Mesothelial cell of epicardium (in vitro differentiated cells): ENCODE data around the gene CCHCR1. TPM values are rescaled to one million over a fixed set of nuclear protein-coding genes. Genes with fewer than 3 reads are reported as not detected.

Experiments
- DNase-seq, 2 experiments: peaks; one replicate each; pipeline ENCODE4 v3.0.0; 2021; ENCODE audit warnings: low spot score in 2 of 2; ENCODE audit not compliant: unreplicated experiment in 2 of 2
- H3K27ac Mint-ChIP-seq: 2 replicates; pipeline ENCODE4 v1.8.0; 2021; ENCODE audit warnings: mixed read lengths
- H3K27me3 Mint-ChIP-seq: 2 replicates; pipeline ENCODE4 v1.8.0; 2021; ENCODE audit warnings: low read depth, mixed read lengths
- H3K36me3 Mint-ChIP-seq: 2 replicates; pipeline ENCODE4 v1.8.0; 2021; ENCODE audit warnings: mixed read lengths
- H3K4me1 Mint-ChIP-seq: 2 replicates; pipeline ENCODE4 v1.8.0; 2021; ENCODE audit warnings: mixed read lengths
- H3K4me3 Mint-ChIP-seq: 2 replicates; pipeline ENCODE4 v1.8.0; 2021; ENCODE audit warnings: mild to moderate bottlenecking, moderate library complexity, mixed read lengths
- H3K9me3 Mint-ChIP-seq: 2 replicates; pipeline ENCODE4 v1.8.0; 2021; ENCODE audit warnings: mixed read lengths
- CTCF ChIP-seq: fragments of 200-600 bp; sonication (generic); IDR thresholded peaks from one replicate; pipeline ENCODE4 v1.5.0; 2021; ENCODE audit warnings: antibody characterized with exemption; ENCODE audit not compliant: unreplicated experiment
- total RNA-seq: library from RNA; stranded (reverse); gene quantifications from 3 replicates; pipeline ENCODE4 v1.2.1, GENCODE V29; 2021

Gene CCHCR1, protein sequence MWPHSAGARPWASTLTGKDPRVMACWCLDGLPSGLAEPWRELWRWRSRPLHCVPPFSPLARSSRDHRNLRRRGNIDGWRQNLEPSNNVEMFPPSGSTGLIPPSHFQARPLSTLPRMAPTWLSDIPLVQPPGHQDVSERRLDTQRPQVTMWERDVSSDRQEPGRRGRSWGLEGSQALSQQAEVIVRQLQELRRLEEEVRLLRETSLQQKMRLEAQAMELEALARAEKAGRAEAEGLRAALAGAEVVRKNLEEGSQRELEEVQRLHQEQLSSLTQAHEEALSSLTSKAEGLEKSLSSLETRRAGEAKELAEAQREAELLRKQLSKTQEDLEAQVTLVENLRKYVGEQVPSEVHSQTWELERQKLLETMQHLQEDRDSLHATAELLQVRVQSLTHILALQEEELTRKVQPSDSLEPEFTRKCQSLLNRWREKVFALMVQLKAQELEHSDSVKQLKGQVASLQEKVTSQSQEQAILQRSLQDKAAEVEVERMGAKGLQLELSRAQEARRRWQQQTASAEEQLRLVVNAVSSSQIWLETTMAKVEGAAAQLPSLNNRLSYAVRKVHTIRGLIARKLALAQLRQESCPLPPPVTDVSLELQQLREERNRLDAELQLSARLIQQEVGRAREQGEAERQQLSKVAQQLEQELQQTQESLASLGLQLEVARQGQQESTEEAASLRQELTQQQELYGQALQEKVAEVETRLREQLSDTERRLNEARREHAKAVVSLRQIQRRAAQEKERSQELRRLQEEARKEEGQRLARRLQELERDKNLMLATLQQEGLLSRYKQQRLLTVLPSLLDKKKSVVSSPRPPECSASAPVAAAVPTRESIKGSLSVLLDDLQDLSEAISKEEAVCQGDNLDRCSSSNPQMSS
- 33.9 to 36.6 TPM (median 34.5 TPM) in 3 replicates for total RNA-seq

- peak within 1 kb of the TSS; percentile 85 for H3K27ac Mint-ChIP-seq
Measured at GRCh38 chr6:31157513-31158139, at the start of gene CCHCR1. Gene CCHCR1 (minus strand): TSS chr6:31157802. CDS start chr6:31157600, 202 bp downstream.

DNA sequence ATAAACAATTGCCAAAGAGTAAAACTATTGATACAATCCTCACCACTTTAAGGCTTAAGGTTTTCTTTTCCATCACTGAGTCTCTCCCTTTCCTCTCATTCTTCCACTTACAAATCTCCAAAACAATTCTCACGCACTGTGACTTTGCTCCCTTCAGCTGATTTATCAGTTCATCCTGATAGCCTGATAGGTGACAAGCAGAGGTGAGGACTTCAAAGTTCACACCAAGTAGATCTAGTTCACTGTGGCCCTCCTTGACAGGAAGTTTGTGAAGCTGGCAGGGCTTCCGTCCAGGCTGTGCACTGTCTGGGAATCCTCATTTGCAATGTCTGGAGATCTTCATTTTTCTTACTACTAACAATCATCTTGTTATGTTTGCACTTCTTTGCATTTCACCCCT, 48.0 kb upstream of the CCHCR1 start:
- H3K4me3 Mint-ChIP-seq = no peak overlapping the region
- TF ChIP-seq CTCF = no peak
- H3K27me3 Mint-ChIP-seq = peaks cover 2% of the 10 kb centered on the region
- peaks cover 17% of the 10 kb centered on the region for H3K4me1 Mint-ChIP-seq
- H3K27ac Mint-ChIP-seq = no peak overlapping the region
- H3K9me3 Mint-ChIP-seq = peaks cover 4% of the 10 kb centered on the region
- H3K36me3 Mint-ChIP-seq = peaks cover 4% of the 10 kb centered on the region
- DNase-seq = no peak

More at GRCh38 chr6:31157513-31158139, at the start of gene CCHCR1:
- no peak for TF ChIP-seq CTCF
- H3K36me3 Mint-ChIP-seq = peaks cover 8% of the 10 kb centered on the region
- peak within 1 kb of the TSS; percentile 77 for H3K4me3 Mint-ChIP-seq
- H3K27me3 Mint-ChIP-seq = no peaks in the 10 kb centered on the region
- no peak for DNase-seq
- H3K9me3 Mint-ChIP-seq = no peaks in the 10 kb centered on the region
- H3K4me1 Mint-ChIP-seq = peaks cover 26% of the 10 kb centered on the region

DNA sequence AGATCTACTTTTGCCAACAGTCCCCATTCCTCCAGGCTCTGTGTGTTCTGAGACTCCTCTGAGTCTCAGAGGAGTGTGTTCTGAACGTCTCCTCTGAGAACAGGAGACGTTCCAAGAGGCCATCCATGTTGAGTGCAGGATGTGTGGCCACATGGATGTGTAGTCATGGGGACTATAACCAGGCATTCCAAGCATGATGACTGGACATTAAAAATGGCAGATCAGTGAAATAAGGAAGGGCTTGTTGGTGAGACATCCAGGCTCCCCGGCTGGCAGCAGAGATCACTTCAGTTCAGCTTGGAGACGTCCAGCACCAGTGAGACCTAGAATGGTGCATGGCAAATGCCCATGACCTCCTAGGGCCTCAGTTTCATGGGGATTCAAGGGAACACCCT, 47.1 kb upstream of the CCHCR1 start:
- Mint-ChIP-seq H3K4me1 (peaks cover 17% of the 10 kb centered on the region), H3K27me3 (no peaks in the 10 kb centered on the region), H3K36me3 (peaks cover 4% of the 10 kb centered on the region), H3K9me3 (peaks cover 4% of the 10 kb centered on the region), H3K4me3 (no peak overlapping the region), H3K27ac (peak overlapping the region; percentile 50)
- no peak for DNase-seq
- no peak for TF ChIP-seq CTCF

GRCh38 chr6:31203345-31203979, 45.9 kb upstream of the CCHCR1 start:
- peak overlapping the region; percentile 42 for H3K4me3 Mint-ChIP-seq
- DNase-seq = no peak

More at GRCh38 chr6:31203345-31203979, 45.9 kb upstream of the CCHCR1 start:
- no peaks in the 10 kb centered on the region for H3K27me3 Mint-ChIP-seq
- no peak for TF ChIP-seq CTCF
- H3K36me3 Mint-ChIP-seq = peaks cover 4% of the 10 kb centered on the region
- H3K4me1 Mint-ChIP-seq = peaks cover 17% of the 10 kb centered on the region
- peaks cover 4% of the 10 kb centered on the region for H3K9me3 Mint-ChIP-seq
- peak overlapping the region; percentile 87 for H3K27ac Mint-ChIP-seq
